Effector CD4-positive, alpha-beta T cell (primary cell): ENCODE data around the gene STRBP.
"Not testable (repeated sequence)": the region's sequence is repeated elsewhere in the genome, so short reads cannot be mapped to it uniquely, and the experiment has no call there.

Source experiments
- DNase-seq: peaks from one replicate; pipeline ENCODE4 v3.0.0-alpha.2; 2020

The STRBP gene

DNA sequence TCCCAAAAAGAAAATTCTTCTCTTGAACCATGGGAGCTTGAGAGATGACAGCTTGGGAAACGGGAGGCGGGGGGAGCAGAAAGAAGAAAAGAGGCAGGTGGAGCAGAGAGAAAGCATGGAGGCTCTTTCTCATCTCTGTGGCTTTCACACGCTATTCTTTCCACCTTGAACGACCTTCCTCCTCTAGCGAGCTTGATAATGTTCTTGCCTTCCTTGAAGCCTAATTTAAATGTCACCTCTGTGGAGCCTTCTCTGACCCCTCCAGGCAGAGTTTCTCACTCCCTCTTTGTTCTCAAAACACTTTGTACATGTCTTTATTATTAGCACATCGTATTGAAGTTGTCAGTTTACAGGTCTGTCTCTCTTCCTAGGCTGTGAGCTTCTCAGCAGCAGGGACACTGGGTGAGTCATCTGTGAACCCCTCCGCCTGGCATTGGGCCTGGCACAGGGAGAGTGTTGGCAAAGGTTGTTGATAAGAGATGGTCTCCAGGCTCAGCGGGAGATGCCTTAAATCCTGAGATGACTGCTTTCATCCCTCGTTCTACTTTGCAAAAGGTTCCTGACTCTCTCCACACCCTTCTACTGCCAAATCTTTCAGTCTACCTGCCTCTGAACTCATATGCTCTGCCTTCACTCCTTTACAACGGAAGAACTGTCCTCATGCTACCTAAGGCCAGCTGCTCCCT is 14.1 kb upstream of the STRBP start:
- DNase-seq: no peak

- no peak for DNase-seq
These were observed 13.4 kb upstream of the STRBP start for GRCh38 chr9:123281659-123282350.

DNA sequence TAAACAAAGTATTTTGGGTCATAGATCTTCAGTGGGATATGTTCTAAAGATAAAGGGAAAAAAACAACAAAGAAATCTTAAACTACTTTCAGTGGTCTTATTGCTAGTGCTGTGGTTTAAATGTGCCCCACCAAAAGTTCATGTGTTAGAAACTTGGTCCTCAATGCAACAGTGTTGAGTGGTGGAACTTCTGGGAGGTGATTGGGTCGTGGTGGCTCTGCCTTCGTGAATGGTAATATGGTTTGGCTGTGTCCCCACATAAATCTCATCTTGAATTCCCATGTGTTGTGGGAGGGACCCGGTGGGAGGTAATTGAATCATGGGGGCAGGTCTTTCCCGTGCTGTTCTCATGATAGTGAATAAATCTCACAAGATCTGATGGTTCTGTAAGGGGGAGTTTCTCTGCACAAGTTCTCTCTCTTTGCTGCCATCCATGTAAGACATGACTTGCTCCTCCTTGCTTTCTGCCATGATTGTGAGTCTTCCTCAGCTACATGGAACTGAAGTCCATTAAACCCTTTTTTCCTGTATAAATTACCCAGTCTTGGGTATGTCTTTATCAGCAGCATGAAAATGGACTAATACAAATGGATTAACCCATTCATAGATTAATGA is 10.6 kb upstream of the STRBP start:
- DNase-seq: not testable (repeated sequence)

DNA sequence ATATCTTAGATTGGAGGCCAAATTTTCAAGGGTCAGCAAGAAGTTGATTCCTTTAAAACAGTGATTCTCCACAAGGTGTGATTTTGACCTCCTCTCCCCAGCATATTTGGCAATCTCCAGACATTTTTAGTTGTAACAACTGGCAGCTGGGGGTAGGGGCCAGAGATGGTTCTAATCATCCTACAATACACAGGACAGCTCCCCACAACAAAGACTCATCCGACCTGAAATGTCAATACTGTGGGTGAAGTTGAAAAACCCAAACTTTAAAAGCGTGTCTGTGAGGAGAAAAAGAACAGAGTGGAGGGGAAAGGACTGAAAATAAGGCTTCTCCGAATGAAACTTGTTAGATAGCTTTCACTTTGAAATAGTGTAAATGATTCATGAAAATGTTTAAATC is 10.0 kb upstream of the STRBP start:
- DNase-seq: no peak

GRCh38 chr9:123276551-123276950 is 8.2 kb upstream of the STRBP start:
- no peak for DNase-seq

DNA sequence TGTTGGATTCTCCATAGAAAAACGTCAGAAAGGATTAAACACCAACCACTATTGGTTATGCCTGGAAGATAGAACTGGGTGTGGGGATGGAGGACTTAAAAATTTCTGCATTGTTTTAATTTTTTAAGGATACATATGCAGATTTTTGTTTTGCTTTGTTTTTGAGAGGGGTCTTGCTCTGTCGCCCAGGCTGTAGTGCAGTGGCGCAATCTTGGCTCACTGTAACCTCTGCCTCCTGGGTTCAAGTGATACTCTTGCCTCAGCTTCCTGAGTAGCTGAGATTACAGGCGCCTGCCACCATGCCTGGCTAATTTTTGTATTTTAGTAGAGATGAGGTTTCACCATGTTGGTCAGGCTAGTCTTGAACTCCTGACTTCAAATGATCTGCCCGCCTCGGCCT is 2.7 kb upstream of the STRBP start:
- not testable (repeated sequence) for DNase-seq

DNA sequence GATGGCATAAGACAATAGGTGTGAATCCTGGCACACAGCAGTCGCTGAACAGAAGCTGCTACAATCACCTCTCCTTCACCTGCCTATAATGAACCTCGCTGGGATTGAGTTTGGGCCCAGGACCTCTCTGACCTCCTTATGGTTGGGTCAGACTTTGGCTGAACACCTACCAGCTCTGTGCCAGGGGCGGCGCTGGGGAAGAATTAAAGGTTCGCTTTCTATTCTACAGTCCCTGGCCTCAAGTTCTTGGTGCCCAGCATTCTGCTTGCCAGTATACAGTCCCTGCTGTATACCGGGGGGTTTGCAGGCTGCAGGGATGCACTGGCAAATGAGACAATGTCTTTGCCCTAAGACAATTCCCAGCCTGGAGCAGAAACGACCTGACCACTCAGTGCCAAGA is 895 bp upstream of the STRBP start:
- DNase-seq: no peak

DNA sequence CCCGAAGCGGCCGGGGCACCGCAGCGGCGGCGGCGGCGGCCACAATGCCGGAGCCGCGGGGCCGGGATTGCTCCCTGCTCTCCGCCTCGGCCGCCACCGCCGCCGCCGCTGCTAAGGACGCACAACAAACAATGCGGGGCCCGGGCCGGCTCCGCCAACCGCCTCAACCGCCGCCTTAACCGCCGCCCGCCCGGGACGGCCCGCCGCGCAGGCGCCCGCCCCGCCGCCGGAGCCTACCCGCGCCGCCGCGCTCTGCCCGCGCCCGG is 254 bp downstream of the STRBP start:
- DNase-seq: no peak

DNA sequence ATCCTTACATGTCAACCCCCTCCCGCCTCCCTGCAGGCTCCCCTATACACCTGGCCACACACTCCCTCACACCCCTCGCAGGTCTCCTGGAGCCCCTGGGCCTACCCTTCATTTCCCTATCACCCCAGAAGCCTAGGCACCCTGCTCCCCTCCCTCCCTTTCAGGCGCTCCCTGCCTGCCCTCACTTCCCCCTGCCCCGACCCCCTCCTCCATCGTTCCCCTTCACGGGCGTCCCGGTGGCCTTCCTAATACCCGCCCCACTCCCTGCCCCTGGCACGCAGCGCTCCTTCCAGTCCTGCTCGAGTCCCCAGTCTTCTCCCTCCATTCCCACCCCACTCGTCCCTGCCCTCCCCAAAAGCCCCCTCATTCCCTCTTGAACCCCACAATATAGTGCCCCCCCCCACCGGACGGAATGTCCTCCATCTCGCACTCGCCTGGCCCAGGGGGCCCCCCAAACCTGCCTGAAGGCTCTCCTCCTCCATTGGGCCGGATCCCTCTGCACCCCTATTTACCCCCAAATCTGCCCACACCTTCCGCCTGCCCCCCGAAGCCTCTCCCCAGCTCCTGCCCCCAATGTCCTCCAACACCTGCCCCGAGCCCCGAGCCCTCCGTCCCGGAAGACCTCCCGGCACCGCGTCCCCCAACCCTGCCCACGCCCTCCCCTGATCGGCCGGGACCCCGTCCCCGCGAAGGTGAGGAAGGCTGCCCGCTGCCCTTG is 746 bp downstream of the STRBP start:
- DNase-seq: peak; percentile 7

- DNase-seq: no peak
These were observed 1.6 kb downstream of the STRBP start for GRCh38 chr9:123266655-123267399.

DNA sequence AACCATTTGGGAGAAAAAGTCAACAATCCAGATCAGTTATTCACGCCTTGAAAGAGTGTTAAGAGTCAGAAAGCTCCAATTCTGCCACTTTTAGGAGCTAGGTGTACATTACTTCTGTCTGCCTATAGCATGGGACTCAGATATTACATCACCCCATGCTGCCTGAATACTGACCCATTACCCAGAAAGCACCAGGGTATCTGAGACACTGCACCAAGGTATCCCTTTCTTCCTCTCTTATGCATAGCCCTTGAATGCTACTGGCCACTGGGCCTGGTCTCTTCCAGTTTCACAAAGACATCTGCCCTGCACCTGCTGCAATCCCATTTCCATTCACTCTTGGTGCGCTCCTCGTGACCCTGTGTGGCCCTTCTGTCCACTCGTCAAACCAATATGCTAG is 2.6 kb downstream of the STRBP start:
- no peak for DNase-seq

- no peak for DNase-seq
These were observed 5.2 kb downstream of the STRBP start for GRCh38 chr9:123263227-123263626.

- DNase-seq: no peak
These were observed 6.0 kb downstream of the STRBP start for GRCh38 chr9:123262338-123262737.

- no peak for DNase-seq
These were observed 7.2 kb downstream of the STRBP start for GRCh38 chr9:123261006-123261677.

GRCh38 chr9:123260340-123260739 is 8.0 kb downstream of the STRBP start:
- DNase-seq: no peak

- DNase-seq: no peak
These were observed 11.1 kb downstream of the STRBP start for GRCh38 chr9:123257276-123257675.

- no peak for DNase-seq
These were observed 12.7 kb downstream of the STRBP start for GRCh38 chr9:123255718-123256117.

DNA sequence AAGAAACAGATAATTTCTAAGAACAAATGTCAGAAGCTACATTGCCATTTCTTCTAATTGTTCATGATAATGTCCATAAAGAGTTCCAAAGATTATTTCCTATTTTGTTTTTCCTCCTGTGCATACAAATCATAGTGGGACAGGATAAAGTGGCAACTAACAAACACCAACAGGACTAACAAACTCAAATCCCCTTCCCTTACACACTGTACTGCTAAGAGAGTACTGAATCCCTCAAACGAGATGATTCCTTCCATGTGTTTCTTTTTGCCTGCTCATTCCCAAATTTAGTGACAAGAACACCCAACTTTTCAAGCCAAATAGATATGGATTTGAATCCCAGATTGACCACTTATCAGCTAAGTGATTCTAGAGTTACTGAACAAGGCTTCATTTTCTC is 15.2 kb downstream of the STRBP start:
- no peak for DNase-seq

- DNase-seq: no peak
These were observed 16.6 kb downstream of the STRBP start for GRCh38 chr9:123251741-123252140.

DNA sequence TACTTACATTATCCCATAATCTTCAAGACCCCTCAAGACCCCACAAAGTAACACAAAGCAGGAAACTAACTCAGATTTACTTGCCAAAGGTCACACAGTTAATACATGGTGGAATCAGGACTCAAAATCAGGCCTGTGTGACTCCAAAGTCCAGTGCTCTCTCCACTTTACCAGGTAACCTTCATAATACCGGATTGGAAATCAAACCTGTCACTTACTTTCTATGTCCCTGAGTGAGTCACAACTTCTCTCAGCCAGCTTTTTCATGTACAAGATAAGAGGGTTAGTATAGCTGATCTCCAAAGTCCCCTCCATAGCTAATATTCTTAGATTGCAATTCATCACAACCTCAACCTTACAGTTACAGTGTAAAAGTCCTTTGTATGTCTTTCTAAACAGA is 17.1 kb downstream of the STRBP start:
- no peak for DNase-seq

- no peak for DNase-seq
These were observed 17.9 kb downstream of the STRBP start for GRCh38 chr9:123250504-123250903.

- not testable (repeated sequence) for DNase-seq
These were observed 19.2 kb downstream of the STRBP start for GRCh38 chr9:123249162-123249561.

DNA sequence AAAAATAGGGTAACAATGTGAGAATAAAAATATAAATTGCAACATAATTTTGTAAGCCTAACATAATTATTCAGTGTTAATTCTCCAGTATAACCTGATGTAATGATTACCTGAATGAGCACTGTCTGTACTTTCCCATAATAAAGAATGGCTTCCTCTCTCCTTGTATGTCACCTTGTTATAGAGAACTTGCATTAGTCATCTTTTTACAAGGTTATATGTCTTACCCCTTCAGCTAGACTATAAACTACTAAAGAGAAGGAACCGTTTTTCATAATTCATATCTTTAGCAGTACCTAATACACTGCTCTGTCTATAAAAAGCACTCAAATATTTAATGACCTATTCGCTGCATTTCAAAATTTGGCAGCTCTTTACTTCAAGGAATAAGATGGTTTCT is 19.8 kb downstream of the STRBP start:
- no peak for DNase-seq
